HEK293 (cell line): ENCODE data around the gene CFL1.
A peak's percentile ranks its signal among the peaks of the same experiment; 100 is the strongest.

Source experiments
- CTCF ChIA-PET: fragments of 350-600 bp; formaldehyde crosslinking; extraction: SDS; loops from one replicate; lab custom pipeline; 2021; ENCODE audit warnings: antibody characterized with exemption; lab: Yijun Ruan, JAX
- POLR2A ChIA-PET: fragments of 300-600 bp; formaldehyde crosslinking; extraction: SDS; loops from one replicate; lab custom pipeline; 2020; ENCODE audit warnings: antibody characterized with exemption, inconsistent platforms; lab: Yijun Ruan, JAX
- H3K27ac ChIP-seq: fragments of 200-500 bp; sonication (Bioruptor generic); 2 replicates; pipeline ENCODE4 v1.5.1; 2014; ENCODE audit warnings: low read depth, low read length, control low read depth, inconsistent platforms; ENCODE audit errors: extremely low read depth
- H3K36me3 ChIP-seq, 2 experiments: fragments of 200-500 bp in 1 of 2; sonication (Bioruptor generic) in 1 of 2; 1 replicate in 1 of 2; 2 replicates in 1 of 2; pipeline ENCODE4 v1.5.1; 2014 to 2017; ENCODE audit warnings: inconsistent platforms in 2 of 2, low read length in 2 of 2; ENCODE audit not compliant: control insufficient read depth in 2 of 2, insufficient read depth in 1 of 2
- H3K4me1 ChIP-seq: fragments of 200-500 bp; sonication (Bioruptor generic); 2 replicates; pipeline ENCODE4 v1.5.1; 2014; ENCODE audit warnings: mild to moderate bottlenecking, low read length, inconsistent platforms; ENCODE audit not compliant: control insufficient read depth, insufficient read depth
- H3K4me3 ChIP-seq: 2 replicates; pipeline ENCODE4 v1.5.1; 2011; ENCODE audit warnings: low read depth, mild to moderate bottlenecking, control low read depth, low read length, moderate library complexity
- H3K9me3 ChIP-seq: fragments of 200-500 bp; sonication (Bioruptor generic); 2 replicates; pipeline ENCODE4 v1.5.1; 2014; ENCODE audit warnings: low read depth, low read length, inconsistent platforms; ENCODE audit not compliant: control insufficient read depth, insufficient read depth
- BCL11B ChIP-seq: fragments of 450-650 bp; formaldehyde crosslinking; IDR thresholded peaks from 2 replicates; pipeline ENCODE4 v1.5.1; 2016; ENCODE audit warnings: low read depth, missing biosample characterization, missing genetic modification characterization
- MEIS1 ChIP-seq: sonication (generic); formaldehyde crosslinking; IDR thresholded peaks from 2 replicates; pipeline ENCODE4 v1.8.1; 2022; ENCODE audit warnings: missing genetic modification reagents, mild to moderate bottlenecking, borderline replicate concordance
- OSR2 ChIP-seq: fragments of 450-650 bp; formaldehyde crosslinking; IDR thresholded peaks from 2 replicates; pipeline ENCODE4 v1.5.1; 2016; ENCODE audit warnings: missing biosample characterization, missing genetic modification characterization
- SCRT2 ChIP-seq: fragments of 450-650 bp; formaldehyde crosslinking; IDR thresholded peaks from 2 replicates; pipeline ENCODE4 v1.5.1; 2016; ENCODE audit warnings: missing biosample characterization, missing genetic modification characterization
- ZBTB26 ChIP-seq: fragments of 450-650 bp; formaldehyde crosslinking; optimal IDR thresholded peaks from 2 replicates; pipeline ENCODE3; 2016; ENCODE audit warnings: missing biosample characterization, mild to moderate bottlenecking, missing genetic modification characterization
- ZBTB7A ChIP-seq: fragments of 450-650 bp; formaldehyde crosslinking; IDR thresholded peaks from 2 replicates; pipeline ENCODE4 v1.5.1; 2016; ENCODE audit warnings: low read depth, missing biosample characterization, missing genetic modification characterization
- ZBTB8A ChIP-seq: fragments of 450-650 bp; formaldehyde crosslinking; IDR thresholded peaks from 2 replicates; pipeline ENCODE4 v1.5.1; 2016; ENCODE audit warnings: missing biosample characterization, missing genetic modification characterization
- ZEB2 ChIP-seq: fragments of 450-650 bp; formaldehyde crosslinking; IDR thresholded peaks from 2 replicates; pipeline ENCODE4 v1.5.1; 2016; ENCODE audit warnings: missing biosample characterization, missing genetic modification characterization
- ZNF112 ChIP-seq: fragments of 450-650 bp; formaldehyde crosslinking; IDR thresholded peaks from 2 replicates; pipeline ENCODE4 v1.5.0; 2017; ENCODE audit warnings: missing biosample characterization, missing genetic modification characterization
- ZNF121 ChIP-seq: fragments of 450-650 bp; formaldehyde crosslinking; IDR thresholded peaks from 2 replicates; pipeline ENCODE4 v1.5.1; 2016; ENCODE audit warnings: missing biosample characterization, missing genetic modification characterization
- ZNF2 ChIP-seq: fragments of 450-650 bp; formaldehyde crosslinking; IDR thresholded peaks from 2 replicates; pipeline ENCODE4 v1.5.1; 2016; ENCODE audit warnings: missing biosample characterization, missing genetic modification characterization
- ZNF248 ChIP-seq: fragments of 450-650 bp; formaldehyde crosslinking; IDR thresholded peaks from 2 replicates; pipeline ENCODE4 v1.5.1; 2017; ENCODE audit warnings: missing biosample characterization, missing genetic modification characterization
- ZNF274 ChIP-seq, 2 experiments: fragments of 200-500 bp in 1 of 2; fragments of 450-650 bp in 1 of 2; sonication (Bioruptor generic) in 1 of 2; formaldehyde crosslinking in 1 of 2; IDR thresholded peaks; 2 replicates each; pipeline versions ENCODE4 v1.5.1 to v1.6.1; 2014 to 2016; ENCODE audit warnings: borderline replicate concordance in 1 of 2, inconsistent platforms in 1 of 2, low read length in 1 of 2, missing biosample characterization in 1 of 2, missing genetic modification characterization in 1 of 2
- ZNF335 ChIP-seq: fragments of 450-650 bp; formaldehyde crosslinking; conservative IDR thresholded peaks from 2 replicates; pipeline ENCODE4 v1.5.1; 2016; ENCODE audit warnings: missing biosample characterization, missing genetic modification characterization
- ZNF341 ChIP-seq: fragments of 450-650 bp; formaldehyde crosslinking; IDR thresholded peaks from 2 replicates; pipeline ENCODE4; 2016; ENCODE audit warnings: low read depth, missing biosample characterization, missing genetic modification characterization
- ZNF560 ChIP-seq: fragments of 450-650 bp; formaldehyde crosslinking; IDR thresholded peaks from 2 replicates; pipeline ENCODE4 v1.5.1; 2017; ENCODE audit warnings: missing biosample characterization, missing genetic modification characterization, borderline replicate concordance
- ZNF561 ChIP-seq: fragments of 450-650 bp; IDR thresholded peaks from 2 replicates; pipeline ENCODE4 v1.5.1; 2018; ENCODE audit warnings: missing biosample characterization, missing genetic modification characterization, borderline replicate concordance
- ZNF624 ChIP-seq: fragments of 450-650 bp; formaldehyde crosslinking; IDR thresholded peaks from 2 replicates; pipeline ENCODE4 v1.5.1; 2017; ENCODE audit warnings: missing biosample characterization, missing genetic modification characterization
- ZNF645 ChIP-seq: fragments of 450-650 bp; formaldehyde crosslinking; IDR thresholded peaks from 2 replicates; pipeline ENCODE4; 2016; ENCODE audit warnings: missing biosample characterization, missing genetic modification characterization
- ZNF76 ChIP-seq: fragments of 450-650 bp; formaldehyde crosslinking; IDR thresholded peaks from 2 replicates; pipeline ENCODE4; 2016; ENCODE audit warnings: low read depth, missing biosample characterization, missing genetic modification characterization, borderline replicate concordance

CFL1 gene

GRCh38 chr11:65858681-65859087 is 704 bp upstream of the CFL1 start:
- H3K9me3 ChIP-seq: no peaks in the 10 kb centered on the region
- TF ChIP-seq ZNF335 (tag by site-specific recombination): 0 out of 2 replicates have a peak, but pooled peaks have one; percentile 10
- TF ChIP-seq ZNF112 (tag by site-specific recombination): no peak
- TF ChIP-seq ZBTB7A (tag by site-specific recombination): no peak
- TF ChIP-seq BCL11B: no peak
- no peak for TF ChIP-seq ZNF624 (tag by site-specific recombination)
- no peak for TF ChIP-seq ZNF2
- no peak for TF ChIP-seq ZNF274 (IDR thresholded peaks at IDR 0.05; ENCODE audit: low read length)
- no peak for TF ChIP-seq ZNF274 (tag by site-specific recombination; IDR thresholded peaks at IDR 0.05; ENCODE audit: borderline replicate concordance)
- TF ChIP-seq ZNF645 (tag by site-specific recombination): no peak
- H3K36me3 ChIP-seq: peaks cover 0 to 54% of the 10 kb centered on the region in 2 experiments; a peak in 1 of 3 replicates
- H3K4me1 ChIP-seq: peaks cover 4% of the 10 kb centered on the region; the same call in 1 of the 2 replicates
- CTCF ChIA-PET: interaction anchor here (0.6 to 6.3 kb wide), 11 partner anchors 12 to 253 kb away, joined by 3 to 118 read pairs (median 5); partner anchors contain the start of genes CCDC85B and FIBP
- H3K27ac ChIP-seq: peak overlapping the region; percentile 92
- POLR2A ChIA-PET: interaction anchor here (0.6 to 6.5 kb wide), 36 partner anchors 9 to 478 kb away, joined by 3 to 121 read pairs (median 4); partner anchors contain the start of genes BANF1, CCDC85B, EIF1AD and FIBP
- peak overlapping the region; percentile 40 for H3K4me3 ChIP-seq

- Histone ChIP-seq H3K4me3 (peak overlapping the region; percentile 95), H3K27ac (peak overlapping the region; percentile 79), H3K4me1 (peaks cover 4% of the 10 kb centered on the region; the same call in 1 of the 2 replicates), H3K36me3 (peaks cover 0 to 54% of the 10 kb centered on the region in 2 experiments; a peak in 1 of 3 replicates), H3K9me3 (no peaks in the 10 kb centered on the region)
- CTCF ChIA-PET: interaction anchor here (1.1 to 6.3 kb wide), 2 partner anchors 30 to 77 kb away, joined by 3 to 118 read pairs; partner anchors contain the start of genes CCDC85B and FIBP
- TF ChIP-seq ZNF76 (tag by site-specific recombination): peak; percentile 45; the same call in 1 of the 2 replicates
- no peak for TF ChIP-seq ZNF121 (tag by site-specific recombination)
- no peak for TF ChIP-seq ZNF561 (tag by site-specific recombination)
- no peak for TF ChIP-seq ZNF624 (tag by site-specific recombination)
- no peak for TF ChIP-seq ZNF560
- TF ChIP-seq ZNF341: peak; percentile 98
- TF ChIP-seq ZBTB8A (tag by site-specific recombination): 0 out of 2 replicates have a peak, but pooled peaks have one; percentile 32
- no peak for TF ChIP-seq OSR2
- peak; percentile 16 for TF ChIP-seq ZEB2
- no peak for TF ChIP-seq ZNF248
- no peak for TF ChIP-seq SCRT2 (tag by site-specific recombination)
- TF ChIP-seq MEIS1 (CRISPR knock-in tag): peak; percentile 28; the same call in 1 of the 2 replicates
- TF ChIP-seq ZBTB26: peak; percentile 95
- POLR2A ChIA-PET: interaction anchor here (0.6 to 6.5 kb wide), 13 partner anchors 12 to 153 kb away, joined by 3 to 121 read pairs (median 6); partner anchors contain the start of genes BANF1, CCDC85B, EIF1AD and FIBP
Measured at GRCh38 chr11:65857500-65857852, 504 bp downstream of the CFL1 start.
